ENCODE results near the gene TBC1D1.

GRCh38 chr4:37982736-37983135, 91.9 kb downstream of the TBC1D1 start:
- TF ChIP-seq POLR2A (IDR thresholded peaks at IDR 0.05) (no peak), CTCF (IDR thresholded peaks at IDR 0.05) (no peak)
